Gastrocnemius medialis (tissue), 4 donors: Measurements from ENCODE around the gene SLC41A1. TPM values are rescaled to one million over a fixed set of nuclear protein-coding genes. Genes with fewer than 3 reads are reported as not detected.

Experiments used
- ATAC-seq, 2 donors: fragments of 150-250 bp; one replicate each; pipeline ENCODE4 v1.9.1; 2016
- DNase-seq, 2 donors: peaks; one replicate each; pipeline ENCODE4 v3.0.0-alpha.2; 2019
- H3K27ac ChIP-seq, 4 donors: fragments of 200-600 bp; sonication (generic); 1 replicate in 1 of 4; 2 replicates in 3 of 4; pipeline ENCODE4 v1.5.1; 2016 to 2018; ENCODE audit warnings: mild to moderate bottlenecking in 2 of 4, moderate library complexity in 1 of 4
- H3K27me3 ChIP-seq, 3 donors: fragments of 200-600 bp; sonication (generic) in 2 of 3; 1 replicate in 1 of 3; 2 replicates in 2 of 3; pipeline versions ENCODE4 v1.5.1 to v1.6.0; 2016 to 2019; ENCODE audit warnings: mild to moderate bottlenecking in 1 of 3, moderate library complexity in 1 of 3
- H3K36me3 ChIP-seq, 2 donors: fragments of 200-600 bp; sonication (generic) in 1 of 2; one replicate each; pipeline ENCODE4 v1.5.1; 2017 to 2018
- H3K4me1 ChIP-seq, 2 donors: fragments of 200-600 bp; sonication (generic) in 1 of 2; one replicate each; pipeline ENCODE4 v1.5.1; 2016 to 2017; ENCODE audit warnings: mild to moderate bottlenecking in 2 of 2
- H3K4me3 ChIP-seq, 4 donors: fragments of 200-600 bp; sonication (generic) in 3 of 4; 1 replicate in 1 of 4; 2 replicates in 3 of 4; pipeline ENCODE4 v1.5.1; 2016 to 2019; ENCODE audit warnings: mild to moderate bottlenecking in 2 of 4
- H3K9me3 ChIP-seq, 3 donors: fragments of 200-600 bp; sonication (generic) in 2 of 3; 1 replicate in 1 of 3; 2 replicates in 2 of 3; pipeline ENCODE4 v1.5.1; 2016 to 2019
- POLR2A ChIP-seq, 2 donors: fragments of 450-650 bp; IDR thresholded peaks; one replicate each; pipeline ENCODE4 v1.6.1; 2017; ENCODE audit warnings: antibody characterized with exemption in 2 of 2, mild to moderate bottlenecking in 2 of 2, moderate library complexity in 2 of 2
- in situ Hi-C, 4 donors: fragments of 200-750 bp; cut with MboI; loops; one replicate each; pipeline versions ENCODE4 v1.15.0 to v1.8.0; 2017; ENCODE audit warnings: low sequenced_read_pairs in 4 of 4
- intact Hi-C: fragments of 100-400 bp; cut with DNase I; formaldehyde crosslinking; loops from one replicate; pipeline ENCODE4 v1.15.1; 2023; ENCODE audit warnings: low total_unique reads
- total RNA-seq, 4 donors: library from RNA; depleted of rRNA; stranded (reverse); fragments of >200 nt; gene quantifications; one replicate each; pipeline versions ENCODE4 v1.1.0 to v1.2.3, GENCODE V29; 2016
- TF ChIP-seq, protein P1 (sequence below), 5 experiments: fragments of 450-650 bp in 3 of 5; fragments of 200-600 bp in 2 of 5; sonication (generic) in 2 of 5; IDR thresholded peaks in 4 of 5; conservative IDR thresholded peaks in 1 of 5; 1 replicate in 4 of 5; 2 replicates in 1 of 5; pipeline ENCODE4 v1.5.1; 2016 to 2019; ENCODE audit warnings: antibody characterized with exemption in 5 of 5, mild to moderate bottlenecking in 3 of 5, moderate library complexity in 3 of 5

SLC41A1 gene
- total RNA-seq, 4 donors from 2014 or later = 21.5 to 39.8 (median 36.8) TPM

- ATAC-seq (no peak), DNase-seq (no peak)
- Histone ChIP-seq H3K27me3 (no peaks in the 10 kb centered on the region), H3K9me3 (no peaks in the 10 kb centered on the region), H3K4me3 (no peak overlapping the region), H3K27ac (no peak overlapping the region), H3K36me3 (no peaks in the 10 kb centered on the region), H3K4me1 (peaks cover 3 to 25% of the 10 kb centered on the region in 2 donors)
- TF ChIP-seq, protein P1, sequence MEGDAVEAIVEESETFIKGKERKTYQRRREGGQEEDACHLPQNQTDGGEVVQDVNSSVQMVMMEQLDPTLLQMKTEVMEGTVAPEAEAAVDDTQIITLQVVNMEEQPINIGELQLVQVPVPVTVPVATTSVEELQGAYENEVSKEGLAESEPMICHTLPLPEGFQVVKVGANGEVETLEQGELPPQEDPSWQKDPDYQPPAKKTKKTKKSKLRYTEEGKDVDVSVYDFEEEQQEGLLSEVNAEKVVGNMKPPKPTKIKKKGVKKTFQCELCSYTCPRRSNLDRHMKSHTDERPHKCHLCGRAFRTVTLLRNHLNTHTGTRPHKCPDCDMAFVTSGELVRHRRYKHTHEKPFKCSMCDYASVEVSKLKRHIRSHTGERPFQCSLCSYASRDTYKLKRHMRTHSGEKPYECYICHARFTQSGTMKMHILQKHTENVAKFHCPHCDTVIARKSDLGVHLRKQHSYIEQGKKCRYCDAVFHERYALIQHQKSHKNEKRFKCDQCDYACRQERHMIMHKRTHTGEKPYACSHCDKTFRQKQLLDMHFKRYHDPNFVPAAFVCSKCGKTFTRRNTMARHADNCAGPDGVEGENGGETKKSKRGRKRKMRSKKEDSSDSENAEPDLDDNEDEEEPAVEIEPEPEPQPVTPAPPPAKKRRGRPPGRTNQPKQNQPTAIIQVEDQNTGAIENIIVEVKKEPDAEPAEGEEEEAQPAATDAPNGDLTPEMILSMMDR (IDR thresholded peaks at IDR 0.05 in 4 of 5, conservative IDR thresholded peaks at IDR 0.05 in 1 of 5) = no peak
- TF ChIP-seq POLR2A (IDR thresholded peaks at IDR 0.05) = no peak
- intact Hi-C loops = no loop called here
- in situ Hi-C loops = no loop called here
Observed at GRCh38 chr1:205842229-205842628, 29.2 kb upstream of the SLC41A1 start.

DNA sequence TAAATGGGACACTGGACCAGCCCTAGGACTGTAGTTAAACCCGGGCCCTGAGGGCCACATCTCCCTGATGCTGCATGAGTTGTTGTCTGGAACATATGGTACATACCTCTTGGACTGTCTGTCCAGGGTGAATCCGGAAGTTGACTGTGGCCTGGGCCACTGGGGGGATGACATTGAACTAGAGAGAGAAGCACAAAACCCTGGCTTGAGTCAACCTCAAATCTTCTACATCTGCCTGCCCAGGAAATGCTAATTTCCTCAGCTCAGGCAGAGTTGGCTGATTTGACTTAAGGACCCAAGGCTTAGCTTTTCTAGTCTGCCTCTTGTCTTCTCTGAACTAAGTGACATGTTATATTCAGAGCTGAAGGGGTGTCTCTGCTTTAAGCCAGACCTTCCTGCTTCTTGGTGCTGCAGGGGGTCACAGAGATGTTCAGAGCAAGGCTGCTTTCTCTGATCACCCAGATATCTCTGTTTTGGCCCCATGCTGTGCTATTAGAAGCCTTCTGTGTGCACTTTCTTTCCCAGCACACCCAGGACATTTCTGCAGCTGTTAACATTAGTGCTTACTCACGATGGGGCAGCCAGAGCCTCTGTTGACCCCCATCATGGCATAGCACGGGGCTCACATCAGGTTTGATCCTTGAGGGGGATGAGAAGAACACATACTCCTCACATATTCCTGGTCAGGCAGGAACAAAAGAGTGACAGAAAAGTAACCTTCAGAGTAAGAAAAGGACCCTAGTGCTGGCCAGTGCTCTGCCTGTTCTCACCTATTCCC, 27.3 kb upstream of the SLC41A1 start:
- in situ Hi-C loops (no loop called here), intact Hi-C loops (no loop called here)
- no peaks in the 10 kb centered on the region for H3K36me3 ChIP-seq
- no peaks in the 10 kb centered on the region for H3K27me3 ChIP-seq
- H3K27ac ChIP-seq = no peak overlapping the region
- H3K4me3 ChIP-seq = no peak overlapping the region
- DNase-seq (no peak), ATAC-seq (no peak)
- TF ChIP-seq, protein P1 (IDR thresholded peaks at IDR 0.05 in 4 of 5, conservative IDR thresholded peaks at IDR 0.05 in 1 of 5) = no peak
- TF ChIP-seq POLR2A (IDR thresholded peaks at IDR 0.05) = no peak
- H3K4me1 ChIP-seq = peaks cover 3 to 25% of the 10 kb centered on the region in 2 donors
- H3K9me3 ChIP-seq = no peaks in the 10 kb centered on the region

GRCh38 chr1:205837382-205837970, 24.5 kb upstream of the SLC41A1 start:
- in situ Hi-C loops (no loop called here), intact Hi-C loops (no loop called here)
- no peak for TF ChIP-seq POLR2A (IDR thresholded peaks at IDR 0.05)
- TF ChIP-seq, protein P1 (IDR thresholded peaks at IDR 0.05 in 4 of 5, conservative IDR thresholded peaks at IDR 0.05 in 1 of 5) = no peak
- no peak overlapping the region for H3K4me3 ChIP-seq
- peaks cover 0 to 11% of the 10 kb centered on the region in 2 donors for H3K4me1 ChIP-seq
- DNase-seq (no peak), ATAC-seq (no peak)
- H3K27me3 ChIP-seq = no peaks in the 10 kb centered on the region
- no peak overlapping the region for H3K27ac ChIP-seq
- no peaks in the 10 kb centered on the region for H3K36me3 ChIP-seq
- H3K9me3 ChIP-seq = no peaks in the 10 kb centered on the region

DNA sequence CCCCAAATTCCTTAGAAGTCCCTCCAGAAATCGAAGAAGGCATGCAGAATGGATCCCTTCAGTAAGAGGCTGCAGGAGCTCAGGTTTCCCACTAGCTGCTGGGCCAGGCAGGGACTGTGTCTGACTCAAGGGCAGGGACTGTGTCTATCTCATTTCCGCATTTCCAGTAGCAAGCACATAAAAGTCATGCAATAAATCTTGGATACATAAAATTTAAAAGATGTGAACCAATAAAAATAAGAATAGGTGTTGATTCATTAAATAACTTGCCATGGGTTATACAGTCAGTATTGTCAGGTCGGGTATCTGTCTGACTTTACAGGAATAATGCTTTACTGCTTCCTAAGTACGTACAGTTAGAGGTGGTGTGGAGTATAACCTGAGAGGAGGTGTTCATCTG, 21.8 kb upstream of the SLC41A1 start:
- no peak for ATAC-seq
- in situ Hi-C loops = no loop called here

More for the DNA sequence above, 21.8 kb upstream of the SLC41A1 start:
- TF ChIP-seq, protein P1 (IDR thresholded peaks at IDR 0.05 in 4 of 5, conservative IDR thresholded peaks at IDR 0.05 in 1 of 5) = no peak
- TF ChIP-seq POLR2A (IDR thresholded peaks at IDR 0.05) = no peak
- Histone ChIP-seq H3K27ac (no peak overlapping the region), H3K9me3 (no peaks in the 10 kb centered on the region), H3K36me3 (no peaks in the 10 kb centered on the region), H3K4me3 (no peak overlapping the region), H3K4me1 (peaks cover 0 to 13% of the 10 kb centered on the region in 2 donors), H3K27me3 (no peaks in the 10 kb centered on the region)
- DNase-seq = no peak
- intact Hi-C loops = no loop called here
